Vagina (tissue), 2 donors: Measurements from ENCODE around the gene RFFL. TPM values are rescaled to one million over a fixed set of nuclear protein-coding genes. Genes with fewer than 3 reads are reported as not detected.

Experiments
- DNase-seq, 2 donors: peaks; one replicate each; pipeline ENCODE4 v3.0.0-alpha.2; 2017; ENCODE audit errors: extremely low spot score in 2 of 2
- H3K27ac ChIP-seq: fragments of 200-600 bp; sonication (generic); one replicate; pipeline ENCODE4 v1.5.1; 2019
- H3K27me3 ChIP-seq: fragments of 200-600 bp; sonication (generic); one replicate; pipeline ENCODE4 v1.5.1; 2019
- H3K36me3 ChIP-seq, 2 donors: fragments of 200-600 bp; sonication (generic); one replicate each; pipeline ENCODE4 v1.5.1; 2017 to 2019
- H3K4me1 ChIP-seq: fragments of 200-600 bp; sonication (generic); one replicate; pipeline ENCODE4 v1.5.1; 2019
- H3K4me3 ChIP-seq, 2 donors: fragments of 200-600 bp; sonication (generic); 1 replicate in 1 of 2; 2 replicates in 1 of 2; pipeline ENCODE4 v1.5.1; 2016 to 2019
- H3K9me3 ChIP-seq: fragments of 200-600 bp; sonication (generic); one replicate; pipeline ENCODE4 v1.5.1; 2019
- CTCF ChIP-seq, 3 experiments: fragments of 450-650 bp in 2 of 3; fragments of 200-600 bp in 1 of 3; sonication (generic) in 1 of 3; IDR thresholded peaks; one replicate each; pipeline ENCODE4 v1.5.1; 2017 to 2019; ENCODE audit warnings: antibody characterized with exemption in 3 of 3, mild to moderate bottlenecking in 2 of 3, moderate library complexity in 2 of 3
- POLR2A ChIP-seq, 2 donors: fragments of 450-650 bp; IDR thresholded peaks; one replicate each; pipeline ENCODE4 v1.6.1; 2017; ENCODE audit warnings: antibody characterized with exemption in 2 of 2, mild to moderate bottlenecking in 2 of 2, moderate library complexity in 2 of 2
- POLR2AphosphoS5 ChIP-seq, 2 donors: sonication (generic); formaldehyde crosslinking; IDR thresholded peaks; one replicate each; pipeline ENCODE4 v1.9.0; 2017; ENCODE audit warnings: antibody characterized with exemption in 2 of 2, mild to moderate bottlenecking in 2 of 2, low read depth in 1 of 2; ENCODE audit not compliant: insufficient read depth in 1 of 2
- intact Hi-C: fragments of 100-400 bp; cut with DNase I; formaldehyde crosslinking; loops from one replicate; pipeline ENCODE4 v1.15.1; 2023
- total RNA-seq: library from RNA; depleted of rRNA; stranded (reverse); fragments of >200 nt; gene quantifications from one replicate; pipeline ENCODE4 v1.2.3, GENCODE V29; 2016

Gene RFFL
- total RNA-seq, 1 donor from 2014 or later: 25.3 TPM

- no peak overlapping the region for H3K27ac ChIP-seq
- no peak for DNase-seq
- no peak overlapping the region for H3K4me3 ChIP-seq
- intact Hi-C loops: loop anchor here (10.0 kb wide), 1 partner anchor 65 kb away; no protein-coding TSS in a partner anchor
- TF ChIP-seq POLR2AphosphoS5 (IDR thresholded peaks at IDR 0.05; ENCODE audit: insufficient read depth in 1 of 2, low read depth in 1 of 2): no peak
- no peak for TF ChIP-seq CTCF (IDR thresholded peaks at IDR 0.05)
- TF ChIP-seq POLR2A (IDR thresholded peaks at IDR 0.05): no peak
- H3K4me1 ChIP-seq: peaks cover 37% of the 10 kb centered on the region
- no peaks in the 10 kb centered on the region for H3K9me3 ChIP-seq
- peaks cover 0 to 30% of the 10 kb centered on the region in 2 donors for H3K36me3 ChIP-seq
- H3K27me3 ChIP-seq: no peaks in the 10 kb centered on the region
Measured at GRCh38 chr17:35019386-35020179, 43.9 kb downstream of the RFFL start.

- H3K27me3 ChIP-seq: no peaks in the 10 kb centered on the region
- no peak overlapping the region for H3K4me3 ChIP-seq
- TF ChIP-seq CTCF (IDR thresholded peaks at IDR 0.05) (no peak), POLR2A (IDR thresholded peaks at IDR 0.05) (no peak), POLR2AphosphoS5 (IDR thresholded peaks at IDR 0.05; ENCODE audit: insufficient read depth in 1 of 2, low read depth in 1 of 2) (no peak)
- no peaks in the 10 kb centered on the region for H3K9me3 ChIP-seq
- H3K36me3 ChIP-seq: peaks cover 0 to 38% of the 10 kb centered on the region in 2 donors
- intact Hi-C loops: no loop called here
- peaks cover 33% of the 10 kb centered on the region for H3K4me1 ChIP-seq
- no peak overlapping the region for H3K27ac ChIP-seq
- DNase-seq: no peak
Measured at GRCh38 chr17:35018814-35019213, 44.7 kb downstream of the RFFL start.

GRCh38 chr17:35017021-35017420, 46.5 kb downstream of the RFFL start:
- H3K9me3 ChIP-seq: no peaks in the 10 kb centered on the region

GRCh38 chr17:35016369-35016768, 47.1 kb downstream of the RFFL start:
- Histone ChIP-seq H3K9me3 (no peaks in the 10 kb centered on the region), H3K36me3 (peaks cover 0 to 38% of the 10 kb centered on the region in 2 donors), H3K27me3 (no peaks in the 10 kb centered on the region), H3K27ac (no peak overlapping the region), H3K4me1 (peaks cover 11% of the 10 kb centered on the region), H3K4me3 (no peak overlapping the region)
- DNase-seq: no peak
- intact Hi-C loops: no loop called here
- TF ChIP-seq POLR2A (IDR thresholded peaks at IDR 0.05) (no peak), CTCF (IDR thresholded peaks at IDR 0.05) (no peak), POLR2AphosphoS5 (IDR thresholded peaks at IDR 0.05; ENCODE audit: insufficient read depth in 1 of 2, low read depth in 1 of 2) (no peak)

More at GRCh38 chr17:35017021-35017420, 46.5 kb downstream of the RFFL start:
- H3K4me3 ChIP-seq: no peak overlapping the region
- H3K4me1 ChIP-seq: peaks cover 18% of the 10 kb centered on the region
- no peaks in the 10 kb centered on the region for H3K27me3 ChIP-seq
- no peak overlapping the region for H3K27ac ChIP-seq
- DNase-seq: no peak
- intact Hi-C loops: no loop called here
- TF ChIP-seq POLR2A (IDR thresholded peaks at IDR 0.05) (no peak), CTCF (IDR thresholded peaks at IDR 0.05) (no peak), POLR2AphosphoS5 (IDR thresholded peaks at IDR 0.05; ENCODE audit: insufficient read depth in 1 of 2, low read depth in 1 of 2) (no peak)
- peaks cover 0 to 38% of the 10 kb centered on the region in 2 donors for H3K36me3 ChIP-seq

- Histone ChIP-seq H3K9me3 (no peaks in the 10 kb centered on the region), H3K4me3 (no peak overlapping the region), H3K36me3 (peaks cover 0 to 46% of the 10 kb centered on the region in 2 donors), H3K27me3 (no peaks in the 10 kb centered on the region), H3K27ac (no peak overlapping the region), H3K4me1 (no peaks in the 10 kb centered on the region)
- TF ChIP-seq POLR2AphosphoS5 (IDR thresholded peaks at IDR 0.05; ENCODE audit: insufficient read depth in 1 of 2, low read depth in 1 of 2): no peak
- TF ChIP-seq POLR2A (IDR thresholded peaks at IDR 0.05): no peak
- no peak for TF ChIP-seq CTCF (IDR thresholded peaks at IDR 0.05)
- no peak for DNase-seq
- intact Hi-C loops: no loop called here
Measured at GRCh38 chr17:35011671-35012216, 51.8 kb downstream of the RFFL start.
